Endodermal cell (in vitro differentiated cells): ENCODE data around the gene AGPAT1. TPM values are rescaled to one million over a fixed set of nuclear protein-coding genes. Genes with fewer than 3 reads are reported as not detected.
A peak's percentile ranks its signal among the peaks of the same experiment; 100 is the strongest.

ENCODE experiments used
- DNase-seq: peaks from one replicate; pipeline ENCODE4 v3.0.0-alpha.2; 2017
- H3K27ac ChIP-seq: 2 replicates; pipeline ENCODE4 v1.5.1; 2013; ENCODE audit warnings: mild to moderate bottlenecking, low read depth, low read length, moderate library complexity
- H3K27me3 ChIP-seq: 2 replicates; pipeline ENCODE4 v1.6.1; 2013; ENCODE audit warnings: mild to moderate bottlenecking, low read length, moderate library complexity; ENCODE audit not compliant: insufficient read depth, control insufficient read depth, poor library complexity, severe bottlenecking
- H3K36me3 ChIP-seq: 2 replicates; pipeline ENCODE4 v1.7.0; 2013; ENCODE audit warnings: mild to moderate bottlenecking, low read length, moderate library complexity; ENCODE audit not compliant: control insufficient read depth, insufficient read depth
- H3K4me1 ChIP-seq: one replicate; pipeline ENCODE4 v1.7.0; 2013; ENCODE audit warnings: low read length; ENCODE audit not compliant: control insufficient read depth, insufficient read depth
- H3K4me3 ChIP-seq: 2 replicates; pipeline ENCODE4 v1.5.1; 2013; ENCODE audit warnings: mild to moderate bottlenecking, low read length, moderate library complexity
- H3K9ac ChIP-seq: 2 replicates; pipeline ENCODE4 v1.6.1; 2013; ENCODE audit warnings: mild to moderate bottlenecking, low read length, moderate library complexity; ENCODE audit not compliant: poor library complexity, severe bottlenecking; ENCODE audit errors: extremely low read depth
- H3K9me3 ChIP-seq: 2 replicates; pipeline ENCODE4 v1.6.1; 2013; ENCODE audit warnings: mild to moderate bottlenecking, low read length, moderate library complexity; ENCODE audit not compliant: control insufficient read depth
- H3K27ac Mint-ChIP-seq: 2 replicates; pipeline ENCODE4 v1.8.0; 2020; ENCODE audit warnings: mixed read lengths
- H3K27me3 Mint-ChIP-seq: 2 replicates; pipeline ENCODE4 v1.8.0; 2021; ENCODE audit warnings: mild to moderate bottlenecking, mixed read lengths; ENCODE audit not compliant: insufficient read depth
- H3K36me3 Mint-ChIP-seq: 2 replicates; pipeline ENCODE4 v1.8.0; 2020; ENCODE audit warnings: low read depth, mixed read lengths
- H3K4me1 Mint-ChIP-seq: 2 replicates; pipeline ENCODE4 v1.8.0; 2020; ENCODE audit warnings: mixed read lengths
- H3K4me3 Mint-ChIP-seq: 2 replicates; pipeline ENCODE4 v1.8.0; 2020; ENCODE audit warnings: mild to moderate bottlenecking, moderate library complexity, mixed read lengths
- H3K9me3 Mint-ChIP-seq: 2 replicates; pipeline ENCODE4 v1.8.0; 2020; ENCODE audit warnings: mild to moderate bottlenecking, mixed read lengths
- WGBS, 2 experiments: methylation state at CpG; one replicate each; pipeline versions ENCODE4 v1.1.5 to v1.1.7; 2013; ENCODE audit warnings: missing lambda C conversion rate in 2 of 2, mixed read lengths in 1 of 2; ENCODE audit not compliant: insufficient coverage in 1 of 2, insufficient read length in 1 of 2; 5-methylcytosine and 5-hydroxymethylcytosine counted together
- total RNA-seq, 2 donors: library from RNA; stranded (reverse); fragmentation: NEBNext Ultra II Directional in 1 of 2; extraction: Animal tissue kit (Norgen Biotek cat#: 25700) in 1 of 2; gene quantifications; 2 replicates in 1 of 2; 3 replicates in 1 of 2; pipeline ENCODE4 v1.2.1, GENCODE V29; 2021
- TF ChIP-seq, protein P1 (sequence below): fragments of 200-600 bp; sonication (generic); conservative IDR thresholded peaks from 2 replicates; pipeline ENCODE4 v1.5.0; 2021; ENCODE audit warnings: antibody characterized with exemption, mild to moderate bottlenecking

The AGPAT1 gene
- total RNA-seq, 2 donors from 2014 or later: 124 to 147 TPM

DNA sequence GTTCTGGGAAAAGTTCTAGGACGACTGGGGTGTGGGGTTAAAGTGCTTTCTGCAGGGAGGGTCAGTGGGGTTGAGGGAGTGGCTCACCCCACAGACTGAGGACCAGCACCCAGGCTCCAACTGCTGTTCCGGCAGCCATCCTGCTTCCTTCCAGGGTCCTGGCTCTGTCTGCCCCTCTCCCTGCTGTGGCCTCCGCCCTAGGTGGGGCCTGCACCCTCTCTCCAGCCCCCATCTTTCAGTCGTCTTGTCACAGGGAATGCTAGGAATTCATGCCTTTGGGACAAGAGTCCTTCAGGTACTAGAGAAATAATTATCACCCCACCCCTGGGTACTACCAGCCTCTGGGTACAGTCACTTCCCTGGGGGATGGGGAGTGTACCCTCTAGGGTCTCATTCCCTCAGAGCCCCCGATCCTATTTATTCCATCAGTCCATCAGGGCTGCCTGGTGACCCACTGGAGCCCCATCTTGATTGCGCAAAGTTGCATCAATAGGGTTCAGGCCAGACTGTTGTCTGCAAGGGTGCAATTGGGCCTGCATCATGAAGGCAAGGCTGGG, 8.3 kb upstream of the AGPAT1 start, which contains the start of gene AGER:
Gene AGER, minus strand, starts transcription at position 170 of the 557 bp plus-strand sequence. Its CDS starts 31 bp downstream, at position 139.
- Histone ChIP-seq H3K9me3 (no peaks in the 10 kb centered on the region), H3K9ac (no peak within 1 kb of the TSS), H3K36me3 (peaks cover 31% of the 10 kb centered on the region), H3K4me3 (no peak within 1 kb of the TSS), H3K27me3 (no peaks in the 10 kb centered on the region), H3K27ac (no peak within 1 kb of the TSS), H3K4me1 (no peaks in the 10 kb centered on the region)
- TF ChIP-seq, protein P1, sequence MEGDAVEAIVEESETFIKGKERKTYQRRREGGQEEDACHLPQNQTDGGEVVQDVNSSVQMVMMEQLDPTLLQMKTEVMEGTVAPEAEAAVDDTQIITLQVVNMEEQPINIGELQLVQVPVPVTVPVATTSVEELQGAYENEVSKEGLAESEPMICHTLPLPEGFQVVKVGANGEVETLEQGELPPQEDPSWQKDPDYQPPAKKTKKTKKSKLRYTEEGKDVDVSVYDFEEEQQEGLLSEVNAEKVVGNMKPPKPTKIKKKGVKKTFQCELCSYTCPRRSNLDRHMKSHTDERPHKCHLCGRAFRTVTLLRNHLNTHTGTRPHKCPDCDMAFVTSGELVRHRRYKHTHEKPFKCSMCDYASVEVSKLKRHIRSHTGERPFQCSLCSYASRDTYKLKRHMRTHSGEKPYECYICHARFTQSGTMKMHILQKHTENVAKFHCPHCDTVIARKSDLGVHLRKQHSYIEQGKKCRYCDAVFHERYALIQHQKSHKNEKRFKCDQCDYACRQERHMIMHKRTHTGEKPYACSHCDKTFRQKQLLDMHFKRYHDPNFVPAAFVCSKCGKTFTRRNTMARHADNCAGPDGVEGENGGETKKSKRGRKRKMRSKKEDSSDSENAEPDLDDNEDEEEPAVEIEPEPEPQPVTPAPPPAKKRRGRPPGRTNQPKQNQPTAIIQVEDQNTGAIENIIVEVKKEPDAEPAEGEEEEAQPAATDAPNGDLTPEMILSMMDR: no peak
- peaks cover 58% of the 10 kb centered on the region for H3K36me3 Mint-ChIP-seq
- no peak for DNase-seq
- no peaks in the 10 kb centered on the region for H3K27me3 Mint-ChIP-seq
- WGBS, 2 experiments: 89 to 90% methylated on average over 5 to 6 of the region's 6 CpGs
- H3K4me3 Mint-ChIP-seq: no peak within 1 kb of the TSS
- H3K4me1 Mint-ChIP-seq: peaks cover 39% of the 10 kb centered on the region
- no peaks in the 10 kb centered on the region for H3K9me3 Mint-ChIP-seq
- H3K27ac Mint-ChIP-seq: peak within 1 kb of the TSS; percentile 21

DNA sequence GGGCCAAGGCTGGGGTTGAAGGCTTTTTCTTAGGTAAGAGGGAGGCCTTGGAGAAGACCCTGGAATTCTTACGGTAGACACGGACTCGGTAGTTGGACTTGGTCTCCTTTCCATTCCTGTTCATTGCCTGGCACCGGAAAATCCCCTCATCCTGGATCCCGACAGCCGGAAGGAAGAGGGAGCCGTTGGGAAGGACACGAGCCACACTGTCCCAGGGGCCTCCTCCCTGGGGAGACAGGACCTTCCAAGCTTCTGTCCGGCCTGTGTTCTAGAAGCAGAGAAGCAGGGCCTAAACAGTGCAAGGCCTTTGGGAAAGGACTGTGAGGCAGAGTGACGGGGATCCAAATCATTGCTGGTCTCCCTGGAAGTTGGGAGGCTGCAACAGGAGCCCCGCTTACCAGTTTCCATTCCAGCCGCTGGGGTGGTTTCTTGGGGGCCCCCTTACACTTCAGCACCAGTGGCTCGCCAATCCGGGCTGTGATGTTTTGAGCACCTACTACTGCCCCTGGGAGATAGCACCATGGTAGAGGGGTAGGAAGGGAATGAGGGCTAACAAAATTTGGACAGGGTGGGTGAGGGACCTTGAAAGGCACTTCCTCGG, 7.7 kb upstream of the AGPAT1 start:
- Histone ChIP-seq H3K27ac (no peak overlapping the region), H3K4me3 (no peak overlapping the region), H3K9ac (no peak overlapping the region), H3K9me3 (no peaks in the 10 kb centered on the region), H3K36me3 (peaks cover 31% of the 10 kb centered on the region), H3K4me1 (no peaks in the 10 kb centered on the region), H3K27me3 (no peaks in the 10 kb centered on the region)
- 88 to 92% methylated on average over 13 to 15 of the region's 15 CpGs for WGBS, 2 experiments
- peaks cover 54% of the 10 kb centered on the region for H3K36me3 Mint-ChIP-seq
- peaks cover 38% of the 10 kb centered on the region for H3K4me1 Mint-ChIP-seq
- no peak for DNase-seq
- no peaks in the 10 kb centered on the region for H3K27me3 Mint-ChIP-seq
- H3K27ac Mint-ChIP-seq: peak overlapping the region; percentile 21
- H3K4me3 Mint-ChIP-seq: no peak overlapping the region
- TF ChIP-seq, protein P1: no peak
- no peaks in the 10 kb centered on the region for H3K9me3 Mint-ChIP-seq

DNA sequence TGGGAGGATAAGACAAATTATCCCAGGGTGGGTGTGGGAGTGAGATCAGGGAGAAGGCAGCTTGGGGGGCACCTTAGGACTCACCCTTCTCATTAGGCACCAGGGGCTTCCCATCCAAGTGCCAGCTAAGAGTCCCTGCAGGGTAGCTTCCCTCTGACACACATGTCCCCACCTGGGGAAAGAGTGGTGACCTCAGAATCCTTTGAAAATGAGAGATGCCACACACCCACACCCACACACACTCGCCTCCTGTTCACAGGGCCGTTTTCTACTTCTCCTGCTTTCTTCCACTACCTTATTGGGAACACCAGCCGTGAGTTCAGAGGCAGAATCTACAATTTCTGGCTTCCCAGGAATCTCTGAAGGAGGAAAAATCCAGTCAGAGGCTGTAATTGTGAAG, 7.1 kb upstream of the AGPAT1 start:
- H3K4me3 Mint-ChIP-seq: no peak overlapping the region
- 89 to 100% methylated on average over 1 to 3 of the region's 3 CpGs for WGBS, 2 experiments
- H3K4me1 Mint-ChIP-seq: peaks cover 34% of the 10 kb centered on the region
- H3K36me3 Mint-ChIP-seq: peaks cover 50% of the 10 kb centered on the region
- no peaks in the 10 kb centered on the region for H3K9me3 Mint-ChIP-seq
- TF ChIP-seq, protein P1: no peak
- H3K27ac Mint-ChIP-seq: peak overlapping the region; percentile 75
- Histone ChIP-seq H3K36me3 (peaks cover 30% of the 10 kb centered on the region), H3K27ac (no peak overlapping the region), H3K4me3 (no peak overlapping the region), H3K27me3 (no peaks in the 10 kb centered on the region), H3K9ac (no peak overlapping the region), H3K4me1 (no peaks in the 10 kb centered on the region), H3K9me3 (no peaks in the 10 kb centered on the region)
- DNase-seq: no peak
- H3K27me3 Mint-ChIP-seq: no peaks in the 10 kb centered on the region
